ENCODE measurements around the gene PIK3R1.

DNA sequence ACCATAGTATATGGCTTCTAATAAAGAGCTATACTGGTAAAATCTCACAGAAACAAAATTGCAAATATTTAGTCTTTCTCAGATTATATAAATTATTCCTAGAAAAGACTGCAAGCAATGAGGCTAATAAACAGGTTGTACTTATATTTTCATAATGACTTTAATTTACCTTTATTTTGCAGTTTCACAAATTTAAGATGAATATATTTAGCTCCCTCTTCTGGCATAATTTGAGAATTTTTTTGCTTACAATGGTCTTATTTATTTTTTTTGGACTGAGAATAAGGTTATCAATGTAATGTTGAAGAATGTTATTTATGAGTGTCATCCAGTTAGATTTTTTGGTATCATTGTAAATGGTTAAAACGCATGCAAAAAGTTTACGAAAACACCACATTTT is 56.7 kb downstream of the PIK3R1 start:
- TF ChIP-seq POLR2AphosphoS5 (IDR thresholded peaks at IDR 0.05), result no peak
- TF ChIP-seq, protein P1, sequence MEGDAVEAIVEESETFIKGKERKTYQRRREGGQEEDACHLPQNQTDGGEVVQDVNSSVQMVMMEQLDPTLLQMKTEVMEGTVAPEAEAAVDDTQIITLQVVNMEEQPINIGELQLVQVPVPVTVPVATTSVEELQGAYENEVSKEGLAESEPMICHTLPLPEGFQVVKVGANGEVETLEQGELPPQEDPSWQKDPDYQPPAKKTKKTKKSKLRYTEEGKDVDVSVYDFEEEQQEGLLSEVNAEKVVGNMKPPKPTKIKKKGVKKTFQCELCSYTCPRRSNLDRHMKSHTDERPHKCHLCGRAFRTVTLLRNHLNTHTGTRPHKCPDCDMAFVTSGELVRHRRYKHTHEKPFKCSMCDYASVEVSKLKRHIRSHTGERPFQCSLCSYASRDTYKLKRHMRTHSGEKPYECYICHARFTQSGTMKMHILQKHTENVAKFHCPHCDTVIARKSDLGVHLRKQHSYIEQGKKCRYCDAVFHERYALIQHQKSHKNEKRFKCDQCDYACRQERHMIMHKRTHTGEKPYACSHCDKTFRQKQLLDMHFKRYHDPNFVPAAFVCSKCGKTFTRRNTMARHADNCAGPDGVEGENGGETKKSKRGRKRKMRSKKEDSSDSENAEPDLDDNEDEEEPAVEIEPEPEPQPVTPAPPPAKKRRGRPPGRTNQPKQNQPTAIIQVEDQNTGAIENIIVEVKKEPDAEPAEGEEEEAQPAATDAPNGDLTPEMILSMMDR (IDR thresholded peaks at IDR 0.05), result peak in 2 of 4 experiments; percentile 37 to 42
- no peak for TF ChIP-seq POLR2A (IDR thresholded peaks at IDR 0.05)

Data from prostate gland (tissue), 2 donors.